NCI-H2081 (cell line): ENCODE measurements around the gene BCL2.

ENCODE experiments used
- DNase-seq, 2 experiments: peaks; one replicate each; lab custom pipeline; 2025; lab: John Stamatoyannopoulos, UW

Gene BCL2

GRCh38 chr18:63084219-63084618, 235.3 kb downstream of the BCL2 start:
- DNase-seq, result no peak

GRCh38 chr18:63083555-63083954, 236.0 kb downstream of the BCL2 start:
- no peak for DNase-seq

- DNase-seq, result no peak
These were observed 236.5 kb downstream of the BCL2 start for GRCh38 chr18:63083020-63083531.

- DNase-seq, result no peak
These were observed 237.1 kb downstream of the BCL2 start for GRCh38 chr18:63082366-63083019.

GRCh38 chr18:63079114-63079513, 240.5 kb downstream of the BCL2 start:
- no peak for DNase-seq

- no peak for DNase-seq
These were observed 241.1 kb downstream of the BCL2 start for GRCh38 chr18:63078471-63078870.

- DNase-seq, result no peak
These were observed 244.6 kb downstream of the BCL2 start for GRCh38 chr18:63074981-63075404.

- DNase-seq, result no peak
These were observed 246.1 kb downstream of the BCL2 start for GRCh38 chr18:63073481-63073880.
